Loucy (cell line): ENCODE measurements around the gene GAK.

ENCODE experiments used
- EZH2phosphoT487 ChIP-seq: fragments of 200-600 bp; IDR thresholded peaks from 2 replicates; pipeline ENCODE4 v1.6.1; 2018; ENCODE audit warnings: antibody characterized with exemption, mild to moderate bottlenecking, moderate library complexity, borderline replicate concordance
- TF ChIP-seq, protein P1 (sequence below): fragments of 200-600 bp; sonication (generic); conservative IDR thresholded peaks from 2 replicates; pipeline ENCODE4 v1.5.1; 2014; ENCODE audit warnings: mild to moderate bottlenecking, antibody characterized with exemption, low read length

DNA sequence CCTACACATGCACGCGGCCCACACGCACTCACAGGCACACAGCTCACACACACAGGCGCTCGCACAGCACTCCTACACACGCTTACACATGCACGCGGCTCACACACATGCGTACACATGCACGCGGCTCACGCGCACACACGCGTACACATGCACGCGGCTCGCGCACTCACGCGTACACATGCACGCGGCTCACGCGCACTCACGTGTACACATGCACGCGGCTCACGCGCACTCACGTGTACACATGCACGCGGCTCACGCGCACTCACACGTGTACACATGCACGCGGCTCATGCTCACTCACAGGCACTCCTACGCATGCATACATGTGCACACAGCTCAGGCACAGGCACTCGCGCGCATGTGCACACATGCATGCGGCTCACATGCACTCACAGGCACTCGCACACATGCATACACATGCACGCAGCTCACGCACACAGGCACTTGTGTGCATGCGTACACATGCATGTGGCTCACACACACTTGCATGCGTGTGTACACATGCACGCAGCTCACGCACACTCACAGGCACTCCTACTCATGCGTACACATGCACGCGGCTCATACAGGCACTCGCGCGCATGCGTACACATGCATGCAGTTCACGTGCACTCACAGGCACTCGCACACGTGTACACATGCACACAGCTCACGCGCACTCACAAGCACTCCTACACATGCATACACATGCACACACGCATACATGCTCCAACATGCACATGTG is 44.9 kb downstream of the GAK start:
- TF ChIP-seq, protein P1, sequence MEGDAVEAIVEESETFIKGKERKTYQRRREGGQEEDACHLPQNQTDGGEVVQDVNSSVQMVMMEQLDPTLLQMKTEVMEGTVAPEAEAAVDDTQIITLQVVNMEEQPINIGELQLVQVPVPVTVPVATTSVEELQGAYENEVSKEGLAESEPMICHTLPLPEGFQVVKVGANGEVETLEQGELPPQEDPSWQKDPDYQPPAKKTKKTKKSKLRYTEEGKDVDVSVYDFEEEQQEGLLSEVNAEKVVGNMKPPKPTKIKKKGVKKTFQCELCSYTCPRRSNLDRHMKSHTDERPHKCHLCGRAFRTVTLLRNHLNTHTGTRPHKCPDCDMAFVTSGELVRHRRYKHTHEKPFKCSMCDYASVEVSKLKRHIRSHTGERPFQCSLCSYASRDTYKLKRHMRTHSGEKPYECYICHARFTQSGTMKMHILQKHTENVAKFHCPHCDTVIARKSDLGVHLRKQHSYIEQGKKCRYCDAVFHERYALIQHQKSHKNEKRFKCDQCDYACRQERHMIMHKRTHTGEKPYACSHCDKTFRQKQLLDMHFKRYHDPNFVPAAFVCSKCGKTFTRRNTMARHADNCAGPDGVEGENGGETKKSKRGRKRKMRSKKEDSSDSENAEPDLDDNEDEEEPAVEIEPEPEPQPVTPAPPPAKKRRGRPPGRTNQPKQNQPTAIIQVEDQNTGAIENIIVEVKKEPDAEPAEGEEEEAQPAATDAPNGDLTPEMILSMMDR = no peak
- no peak for TF ChIP-seq EZH2phosphoT487
